Loucy (cell line): ENCODE results near the gene KATNBL1.

Experiments
- EZH2phosphoT487 ChIP-seq: fragments of 200-600 bp; IDR thresholded peaks from 2 replicates; pipeline ENCODE4 v1.6.1; 2018; ENCODE audit warnings: antibody characterized with exemption, mild to moderate bottlenecking, moderate library complexity, borderline replicate concordance
- TF ChIP-seq, protein P1 (sequence below): fragments of 200-600 bp; sonication (generic); conservative IDR thresholded peaks from 2 replicates; pipeline ENCODE4 v1.5.1; 2014; ENCODE audit warnings: mild to moderate bottlenecking, antibody characterized with exemption, low read length

DNA sequence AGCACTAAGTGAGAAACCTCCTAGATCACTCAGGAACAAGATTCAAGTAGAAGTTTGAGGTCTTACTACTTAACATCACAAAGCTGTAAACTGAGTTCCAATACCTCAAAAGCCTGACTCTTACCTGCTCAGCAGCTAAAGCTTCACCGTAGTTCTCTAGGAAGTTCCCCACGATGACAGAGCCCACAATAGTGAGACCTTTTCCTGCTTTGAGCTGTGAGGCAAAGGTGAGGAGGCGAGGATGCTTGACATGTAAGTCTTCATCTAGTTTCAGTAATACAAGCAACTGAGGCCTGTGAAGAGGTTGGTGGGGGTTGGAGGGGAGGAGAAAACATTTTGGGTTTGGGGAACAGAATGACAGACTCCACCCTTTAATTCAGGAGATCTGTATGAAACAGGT is 30.6 kb upstream of the KATNBL1 start:
- TF ChIP-seq, protein P1, sequence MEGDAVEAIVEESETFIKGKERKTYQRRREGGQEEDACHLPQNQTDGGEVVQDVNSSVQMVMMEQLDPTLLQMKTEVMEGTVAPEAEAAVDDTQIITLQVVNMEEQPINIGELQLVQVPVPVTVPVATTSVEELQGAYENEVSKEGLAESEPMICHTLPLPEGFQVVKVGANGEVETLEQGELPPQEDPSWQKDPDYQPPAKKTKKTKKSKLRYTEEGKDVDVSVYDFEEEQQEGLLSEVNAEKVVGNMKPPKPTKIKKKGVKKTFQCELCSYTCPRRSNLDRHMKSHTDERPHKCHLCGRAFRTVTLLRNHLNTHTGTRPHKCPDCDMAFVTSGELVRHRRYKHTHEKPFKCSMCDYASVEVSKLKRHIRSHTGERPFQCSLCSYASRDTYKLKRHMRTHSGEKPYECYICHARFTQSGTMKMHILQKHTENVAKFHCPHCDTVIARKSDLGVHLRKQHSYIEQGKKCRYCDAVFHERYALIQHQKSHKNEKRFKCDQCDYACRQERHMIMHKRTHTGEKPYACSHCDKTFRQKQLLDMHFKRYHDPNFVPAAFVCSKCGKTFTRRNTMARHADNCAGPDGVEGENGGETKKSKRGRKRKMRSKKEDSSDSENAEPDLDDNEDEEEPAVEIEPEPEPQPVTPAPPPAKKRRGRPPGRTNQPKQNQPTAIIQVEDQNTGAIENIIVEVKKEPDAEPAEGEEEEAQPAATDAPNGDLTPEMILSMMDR: no peak
- no peak for TF ChIP-seq EZH2phosphoT487
